Thymus (tissue), 11 donors: ENCODE measurements around the gene MAFG. TPM values are rescaled to one million over a fixed set of nuclear protein-coding genes. Genes with fewer than 3 reads are reported as not detected.

ENCODE experiments used
- DNase-seq, 9 donors: peaks; one replicate each; pipeline ENCODE4 v3.0.0-alpha.2; 2013; ENCODE audit warnings: low spot score in 9 of 9, low read depth in 6 of 9, missing footprints in 1 of 9
- H3K27ac ChIP-seq, 2 donors: one replicate each; pipeline ENCODE4 v1.5.1; 2013; ENCODE audit warnings: control low read depth in 1 of 2, low read depth in 1 of 2, low read length in 1 of 2, mild to moderate bottlenecking in 1 of 2, moderate library complexity in 1 of 2
- H3K27me3 ChIP-seq, 2 donors: one replicate each; pipeline ENCODE4 v1.5.1; 2013; ENCODE audit warnings: low read length in 1 of 2; ENCODE audit not compliant: control insufficient read depth in 2 of 2, insufficient read depth in 1 of 2
- H3K36me3 ChIP-seq, 2 donors: one replicate each; pipeline ENCODE4 v1.5.1; 2013; ENCODE audit warnings: low read length in 1 of 2, mild to moderate bottlenecking in 1 of 2, moderate library complexity in 1 of 2; ENCODE audit not compliant: control insufficient read depth in 2 of 2, insufficient read depth in 2 of 2
- H3K4me1 ChIP-seq, 2 donors: one replicate each; pipeline ENCODE4 v1.5.1; 2013; ENCODE audit warnings: low read length in 2 of 2; ENCODE audit not compliant: control insufficient read depth in 2 of 2, insufficient read depth in 2 of 2
- H3K4me3 ChIP-seq, 2 donors: one replicate each; pipeline ENCODE4 v1.5.1; 2013; ENCODE audit warnings: low read length in 2 of 2, control low read depth in 1 of 2, mild to moderate bottlenecking in 1 of 2
- H3K9me3 ChIP-seq, 2 donors: one replicate each; pipeline ENCODE4 v1.5.1; 2013; ENCODE audit warnings: low read length in 1 of 2, mild to moderate bottlenecking in 1 of 2; ENCODE audit not compliant: control insufficient read depth in 2 of 2, insufficient read depth in 1 of 2
- WGBS: extraction: QIAGEN DNeasy Blood & Tissue Kit; methylation state at CpG from one replicate; pipeline ENCODE4 v1.1.7; 2013; 5-methylcytosine and 5-hydroxymethylcytosine counted together
- polyA plus RNA-seq: library from polyadenylated mRNA; stranded (reverse); fragments of 200-250 nt; gene quantifications from one replicate; pipeline ENCODE4 v1.2.3, GENCODE V29; 2013
- total RNA-seq: library from RNA; stranded (reverse); fragments of 120-200 nt; gene quantifications from one replicate; pipeline ENCODE4 v1.2.4, GENCODE V29; 2013
- donor health status: healthy.

The MAFG gene
- total and polyA plus RNA-seq, 2 donors = 6.0 to 7.3 TPM

DNA sequence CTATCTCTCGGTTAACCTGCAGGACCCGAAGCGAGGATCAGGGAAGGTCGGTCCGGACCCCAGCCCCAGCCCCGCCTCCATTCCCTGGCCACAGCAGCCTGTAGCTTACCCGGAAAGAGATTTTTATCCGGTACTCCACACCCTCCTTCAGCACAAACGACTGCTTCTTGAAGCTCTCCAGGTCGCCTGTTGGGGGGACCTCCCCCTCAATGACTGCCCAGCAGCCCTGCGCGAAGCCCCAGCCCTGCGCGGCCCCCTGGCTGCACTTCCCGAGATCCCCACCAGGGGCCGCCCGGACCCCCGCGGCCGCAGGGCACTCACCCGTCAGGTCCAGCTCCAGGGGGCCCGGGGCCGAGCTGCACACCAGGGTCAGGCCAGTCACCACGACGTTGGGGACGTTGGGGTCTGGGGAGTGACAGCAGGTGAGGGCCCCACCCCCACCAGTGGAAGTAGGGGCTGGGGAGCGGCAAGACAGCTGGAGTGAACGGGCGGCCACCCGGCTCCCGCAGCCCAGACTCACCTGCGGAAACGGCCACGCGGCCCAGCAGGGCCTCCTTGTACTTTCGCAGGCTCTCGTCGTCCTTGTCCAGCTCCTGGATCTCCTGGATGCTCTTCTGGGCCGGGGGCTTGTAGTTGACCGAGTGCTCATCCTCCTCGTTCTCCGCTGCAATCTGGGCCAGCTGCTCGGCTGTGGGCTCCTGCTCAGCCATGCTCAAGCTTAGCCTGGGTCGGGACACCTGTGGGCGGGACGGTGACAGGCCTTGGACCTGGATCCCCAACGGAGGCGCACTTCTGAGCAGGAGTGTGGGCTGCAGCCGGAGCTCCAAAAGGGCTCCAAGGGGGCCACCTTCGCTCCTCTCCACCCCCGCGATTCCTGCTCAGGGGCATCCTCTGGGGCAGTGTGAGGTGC lies 58.1 kb downstream of the MAFG start:
- Histone ChIP-seq H3K36me3 (peaks cover 38 to 44% of the 10 kb centered on the region in 2 donors), H3K4me3 (peak overlapping the region; percentile 78 to 96), H3K4me1 (peaks cover 5 to 50% of the 10 kb centered on the region in 2 donors), H3K27me3 (peaks cover 0 to 2% of the 10 kb centered on the region in 2 donors), H3K27ac (peak overlapping the region; percentile 90 to 91), H3K9me3 (no peaks in the 10 kb centered on the region)
- WGBS = 59% methylated on average over 52 of the region's 52 CpGs
- DNase-seq = peak in 2 of 9 donors; percentile 31 to 42

DNA sequence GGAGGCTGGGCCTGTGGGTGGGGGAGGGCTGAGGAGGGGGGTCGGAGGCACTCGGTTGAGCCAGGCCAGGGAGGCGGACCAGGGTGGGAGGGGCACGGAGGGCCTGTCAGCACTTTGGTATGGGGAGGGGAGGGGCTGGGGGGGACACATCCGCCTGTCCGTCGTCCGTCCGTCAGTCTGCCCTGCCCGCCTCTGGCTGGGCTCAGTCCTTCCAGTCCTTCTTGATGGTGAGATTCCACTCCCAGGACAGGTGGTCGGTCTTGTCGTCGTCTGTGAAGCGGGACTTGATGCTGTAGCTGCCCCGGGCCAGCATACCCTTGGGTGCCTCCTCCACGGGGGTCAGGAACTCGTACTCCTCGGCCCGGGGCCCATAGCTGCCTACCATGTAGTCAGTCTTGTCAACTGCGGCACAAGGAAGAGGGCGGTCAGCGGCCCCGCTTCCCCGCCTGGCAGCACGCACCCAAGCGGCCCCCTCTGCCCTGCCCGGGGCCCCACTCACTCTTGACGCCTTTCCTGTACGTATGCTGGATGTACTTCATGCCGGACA lies 58.8 kb downstream of the MAFG start:
- H3K4me1 ChIP-seq = peaks cover 5 to 48% of the 10 kb centered on the region in 2 donors

More for the DNA sequence above, 58.8 kb downstream of the MAFG start:
- Histone ChIP-seq H3K36me3 (peaks cover 42 to 44% of the 10 kb centered on the region in 2 donors), H3K9me3 (no peaks in the 10 kb centered on the region), H3K4me3 (no peak overlapping the region), H3K27ac (peak overlapping the region in 1 of 2 donors; percentile 33), H3K27me3 (peaks cover 0 to 2% of the 10 kb centered on the region in 2 donors)
- no peak for DNase-seq
- 92% methylated on average over 30 of the region's 30 CpGs for WGBS

Other genes with a start within 250 kb of the MAFG start
- gene ARL16, start 243.9 kb downstream of the MAFG start, total RNA-seq = 23.0 TPM
- gene ARL16, start 243.9 kb downstream of the MAFG start, polyA plus RNA-seq = 129 TPM
- 39.0 TPM for gene HGS, start 243.7 kb downstream of the MAFG start, total RNA-seq
- 157 TPM for gene HGS, start 243.7 kb downstream of the MAFG start, polyA plus RNA-seq
- gene MRPL12, start 224.4 kb downstream of the MAFG start, total RNA-seq = 21.6 TPM
- gene MRPL12, start 224.4 kb downstream of the MAFG start, polyA plus RNA-seq = 59.7 TPM
- 8.3 TPM for gene SLC25A10, start 215.5 kb downstream of the MAFG start, total RNA-seq
- gene SLC25A10, start 215.5 kb downstream of the MAFG start, polyA plus RNA-seq = 11.9 TPM
- 0.05 TPM for gene GCGR, start 123.6 kb downstream of the MAFG start, total RNA-seq
- 0.80 TPM for gene GCGR, start 123.6 kb downstream of the MAFG start, polyA plus RNA-seq
- 96.2 TPM for gene MCRIP1, start 94.4 kb downstream of the MAFG start, total RNA-seq
- gene MCRIP1, start 94.4 kb downstream of the MAFG start, polyA plus RNA-seq = 120 TPM
- 0.28 TPM for gene PPP1R27, start 92.7 kb downstream of the MAFG start, total RNA-seq
- gene PPP1R27, start 92.7 kb downstream of the MAFG start, polyA plus RNA-seq = 0.94 TPM
- gene P4HB, start 67.2 kb downstream of the MAFG start, total RNA-seq = 210 TPM
- gene P4HB, start 67.2 kb downstream of the MAFG start, polyA plus RNA-seq = 219 TPM
- 106 TPM for gene ARHGDIA, start 56.4 kb downstream of the MAFG start, total RNA-seq
- gene ARHGDIA, start 56.4 kb downstream of the MAFG start, polyA plus RNA-seq = 189 TPM
- gene ALYREF, start 36.1 kb downstream of the MAFG start, total RNA-seq = 168 TPM
- gene ALYREF, start 36.1 kb downstream of the MAFG start, polyA plus RNA-seq = 42.9 TPM
- 108 TPM for gene ANAPC11, start 36.0 kb downstream of the MAFG start, total RNA-seq
- 127 TPM for gene ANAPC11, start 36.0 kb downstream of the MAFG start, polyA plus RNA-seq
- 1.7 TPM for gene NPB, start 25.5 kb downstream of the MAFG start, total RNA-seq
- 3.5 TPM for gene NPB, start 25.5 kb downstream of the MAFG start, polyA plus RNA-seq
- gene PCYT2, start 16.3 kb downstream of the MAFG start, total RNA-seq = 19.4 TPM
- gene PCYT2, start 16.3 kb downstream of the MAFG start, polyA plus RNA-seq = 37.4 TPM
- gene SIRT7, start 9.6 kb downstream of the MAFG start, total RNA-seq = 16.1 TPM
- 47.7 TPM for gene SIRT7, start 9.6 kb downstream of the MAFG start, polyA plus RNA-seq
- gene PYCR1, start 9.6 kb upstream of the MAFG start, total RNA-seq = 16.4 TPM
- 2.9 TPM for gene PYCR1, start 9.6 kb upstream of the MAFG start, polyA plus RNA-seq
- 0.05 TPM for gene MYADML2, start 19.5 kb upstream of the MAFG start, total RNA-seq
- 0.07 TPM for gene MYADML2, start 19.5 kb upstream of the MAFG start, polyA plus RNA-seq
- gene NOTUM, start 33.5 kb upstream of the MAFG start, total RNA-seq = 0.66 TPM
- gene NOTUM, start 33.5 kb upstream of the MAFG start, polyA plus RNA-seq = 0.25 TPM
- gene ASPSCR1, start 49.9 kb upstream of the MAFG start, total RNA-seq = 27.6 TPM
- gene ASPSCR1, start 49.9 kb upstream of the MAFG start, polyA plus RNA-seq = 57.6 TPM
- 44.5 TPM for gene CENPX, start 95.1 kb upstream of the MAFG start, total RNA-seq
- 79.7 TPM for gene CENPX, start 95.1 kb upstream of the MAFG start, polyA plus RNA-seq
- gene LRRC45, start 95.6 kb upstream of the MAFG start, total RNA-seq = 15.2 TPM
- gene LRRC45, start 95.6 kb upstream of the MAFG start, polyA plus RNA-seq = 20.7 TPM
- 4.7 TPM for gene RAC3, start 103.9 kb upstream of the MAFG start, total RNA-seq
- gene RAC3, start 103.9 kb upstream of the MAFG start, polyA plus RNA-seq = 6.9 TPM
- gene DCXR, start 110.0 kb upstream of the MAFG start, total RNA-seq = 71.2 TPM
- 101 TPM for gene DCXR, start 110.0 kb upstream of the MAFG start, polyA plus RNA-seq
- 8.1 TPM for gene RFNG, start 124.1 kb upstream of the MAFG start, total RNA-seq
- gene RFNG, start 124.1 kb upstream of the MAFG start, polyA plus RNA-seq = 45.4 TPM
- gene GPS1, start 124.2 kb upstream of the MAFG start, total RNA-seq = 75.8 TPM
- gene GPS1, start 124.2 kb upstream of the MAFG start, polyA plus RNA-seq = 98.3 TPM
- gene DUS1L, start 138.1 kb upstream of the MAFG start, total RNA-seq = 57.9 TPM
- 147 TPM for gene DUS1L, start 138.1 kb upstream of the MAFG start, polyA plus RNA-seq
- 12.3 TPM for gene FASN, start 170.5 kb upstream of the MAFG start, total RNA-seq
- gene FASN, start 170.5 kb upstream of the MAFG start, polyA plus RNA-seq = 19.0 TPM